GM21360 (cell line): ENCODE data around the gene SPRYD3.
"Not testable (repeated sequence)": the region's sequence is repeated elsewhere in the genome, so short reads cannot be mapped to it uniquely, and the experiment has no call there.

Source experiments
- ATAC-seq: cut with Tn5 transposase; IDR thresholded peaks from one replicate; pipeline ENCODE4 v1.9.1; 2021; ENCODE audit warnings: mild to moderate bottlenecking, moderate library complexity; ENCODE audit not compliant: unreplicated experiment

SPRYD3 gene

GRCh38 chr12:53027014-53027413, 52.2 kb downstream of the SPRYD3 start:
- ATAC-seq: not testable (repeated sequence)

GRCh38 chr12:53025250-53025649, 53.9 kb downstream of the SPRYD3 start:
- ATAC-seq: no peak

- no peak for ATAC-seq
Observed at GRCh38 chr12:53014709-53015108, 64.5 kb downstream of the SPRYD3 start.
